HG02763 (cell line): ENCODE measurements around the gene QSER1.

Experiments
- ATAC-seq: cut with Tn5 transposase; IDR thresholded peaks from one replicate; pipeline ENCODE4 v1.9.1; 2021; ENCODE audit warnings: mild to moderate bottlenecking, moderate library complexity; ENCODE audit not compliant: unreplicated experiment

Gene QSER1

GRCh38 chr11:32890843-32891656 is 1.6 kb upstream of the QSER1 start:
- ATAC-seq: no peak

GRCh38 chr11:32891657-32892354 is 805 bp upstream of the QSER1 start:
- ATAC-seq: no peak

DNA sequence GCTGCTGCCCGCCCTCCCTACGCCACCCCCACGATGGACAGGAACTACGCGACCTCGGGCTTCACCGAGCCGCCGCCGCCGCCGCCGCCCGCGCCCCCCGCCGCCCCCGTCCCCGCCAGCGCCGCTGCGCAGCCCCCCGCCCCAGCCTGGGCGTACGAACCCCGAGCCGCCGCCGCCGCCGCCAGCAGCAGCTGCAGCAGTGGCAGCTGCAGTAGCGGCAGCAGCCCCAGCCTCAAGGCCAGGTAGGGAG is 407 bp downstream of the QSER1 start:
- ATAC-seq: no peak

- peak; percentile 29 for ATAC-seq
Observed at GRCh38 chr11:32893343-32894148, 935 bp downstream of the QSER1 start.

GRCh38 chr11:32894149-32894827 is 1.7 kb downstream of the QSER1 start:
- ATAC-seq: no peak

GRCh38 chr11:32894921-32895320 is 2.3 kb downstream of the QSER1 start:
- no peak for ATAC-seq

- ATAC-seq: no peak
Observed at GRCh38 chr11:32895471-32895870, 2.9 kb downstream of the QSER1 start.

GRCh38 chr11:32897103-32897502 is 4.5 kb downstream of the QSER1 start:
- ATAC-seq: no peak

- ATAC-seq: peak; percentile 82
Observed at GRCh38 chr11:32899438-32899837, 6.8 kb downstream of the QSER1 start.

DNA sequence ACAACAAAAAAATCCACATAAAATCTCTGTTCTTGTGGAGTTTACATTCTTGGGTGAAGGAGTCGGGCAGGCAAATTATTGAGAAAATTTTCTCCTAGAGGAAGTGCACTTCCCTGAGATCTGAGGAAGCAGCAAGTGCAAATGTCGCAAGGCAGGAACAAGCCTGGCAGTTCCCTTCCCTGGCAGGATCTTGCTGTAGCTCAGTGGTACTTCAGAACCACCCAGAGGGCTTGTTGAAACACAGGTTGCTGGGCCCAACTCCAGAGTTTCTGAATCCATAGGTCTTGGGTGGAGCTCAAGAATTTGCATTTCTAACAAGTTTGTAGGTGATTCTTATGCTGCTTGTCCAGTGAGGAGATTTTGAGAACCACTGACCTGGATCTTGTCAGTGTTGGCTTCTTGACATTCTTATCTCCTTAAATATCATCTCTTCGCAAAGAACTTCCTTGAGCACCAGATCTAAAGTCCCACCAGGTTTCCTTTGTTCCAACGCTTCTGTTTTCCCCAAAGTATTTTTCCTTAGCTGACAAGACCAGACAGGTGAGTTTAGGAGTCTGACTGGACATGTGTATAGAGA is 9.6 kb downstream of the QSER1 start:
- ATAC-seq: no peak

DNA sequence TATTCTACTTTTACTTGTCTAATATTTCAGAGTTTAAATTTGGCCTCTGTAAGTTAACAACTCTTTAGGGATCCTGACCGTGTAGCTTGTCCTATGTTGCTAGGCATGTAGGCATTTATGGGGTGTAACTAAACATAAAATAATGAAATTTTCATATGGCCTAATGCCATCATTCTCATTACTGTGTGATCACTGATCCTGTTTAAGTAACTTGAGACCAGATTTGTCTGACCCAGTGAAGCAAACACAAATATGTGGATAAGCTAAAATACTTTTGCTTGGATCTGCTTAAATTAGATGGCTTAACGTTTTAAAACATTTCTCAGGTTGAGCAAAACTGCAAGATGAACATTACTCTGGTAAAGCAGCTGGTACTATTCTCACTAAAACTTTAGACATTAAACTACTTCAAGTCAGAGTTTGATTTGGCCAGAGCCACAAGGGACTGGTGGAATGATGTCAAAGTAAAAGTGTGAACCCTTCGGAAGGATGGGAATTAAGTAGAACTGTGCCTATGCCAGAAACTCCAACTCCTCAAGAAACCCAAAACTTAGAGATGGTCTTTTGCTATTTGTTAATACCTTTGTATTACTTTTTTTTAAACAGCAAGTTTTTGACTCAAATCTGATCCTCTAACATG is 12.5 kb downstream of the QSER1 start:
- ATAC-seq: no peak

- no peak for ATAC-seq
Observed at GRCh38 chr11:32908619-32909018, 16.0 kb downstream of the QSER1 start.

GRCh38 chr11:32911413-32911812 is 18.8 kb downstream of the QSER1 start:
- no peak for ATAC-seq

GRCh38 chr11:32913445-32913844 is 20.8 kb downstream of the QSER1 start:
- no peak for ATAC-seq

DNA sequence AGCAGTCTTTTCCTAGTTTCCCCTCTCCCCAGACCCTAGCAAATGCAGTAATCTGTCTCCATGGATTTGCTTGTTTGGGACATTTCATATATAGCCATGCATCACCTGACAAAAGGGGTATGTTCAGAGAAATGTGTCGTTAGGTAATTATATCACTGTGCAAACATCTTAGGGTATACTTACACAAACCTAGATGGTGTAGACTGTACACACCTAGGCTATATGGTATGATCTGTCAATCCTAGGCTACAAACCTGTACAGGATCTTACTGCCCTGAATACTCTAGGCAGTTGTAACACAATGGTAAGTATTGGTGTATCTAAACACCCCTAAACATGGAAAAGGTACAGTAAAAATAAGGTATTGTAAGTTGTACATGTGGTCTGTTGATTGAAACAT is 23.8 kb downstream of the QSER1 start:
- no peak for ATAC-seq

DNA sequence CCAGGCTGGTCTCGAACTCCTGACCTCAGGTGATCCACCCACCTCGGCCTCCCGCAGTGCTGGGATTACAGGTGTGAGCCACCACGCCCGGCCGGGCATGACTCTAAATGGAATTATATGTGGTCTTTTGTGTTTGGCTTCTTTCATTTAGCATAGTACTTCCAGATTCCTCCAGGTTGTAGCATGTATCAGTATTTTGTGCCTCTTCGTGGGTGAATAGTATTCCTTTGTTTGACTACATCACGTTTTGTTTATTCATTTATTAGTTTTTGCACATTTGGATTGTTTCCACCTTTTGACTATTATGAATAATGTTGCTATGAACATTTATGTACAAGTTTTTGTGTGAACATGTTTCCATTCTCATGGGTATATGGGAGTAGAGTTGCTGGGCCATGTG is 24.4 kb downstream of the QSER1 start:
- no peak for ATAC-seq

GRCh38 chr11:32918427-32918826 is 25.8 kb downstream of the QSER1 start:
- ATAC-seq: no peak

DNA sequence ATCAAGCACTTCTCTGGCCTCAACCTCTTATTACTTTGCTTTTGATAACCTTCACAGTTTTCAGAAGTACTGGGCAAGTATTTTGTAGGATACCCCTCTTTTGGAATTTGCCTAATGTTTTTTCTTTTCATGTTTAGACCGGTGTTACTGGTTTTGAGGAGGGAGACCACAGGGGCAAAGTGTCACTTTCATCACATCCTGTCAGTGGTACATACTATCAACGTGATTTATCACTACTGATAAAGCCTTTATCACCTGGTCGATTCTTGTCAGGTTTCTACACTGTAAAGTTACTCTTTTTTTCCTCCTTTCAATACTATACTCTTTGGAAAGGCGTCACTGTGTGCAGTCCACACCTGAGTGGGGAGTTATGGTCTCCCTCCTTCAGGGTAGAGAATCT is 26.7 kb downstream of the QSER1 start:
- no peak for ATAC-seq

DNA sequence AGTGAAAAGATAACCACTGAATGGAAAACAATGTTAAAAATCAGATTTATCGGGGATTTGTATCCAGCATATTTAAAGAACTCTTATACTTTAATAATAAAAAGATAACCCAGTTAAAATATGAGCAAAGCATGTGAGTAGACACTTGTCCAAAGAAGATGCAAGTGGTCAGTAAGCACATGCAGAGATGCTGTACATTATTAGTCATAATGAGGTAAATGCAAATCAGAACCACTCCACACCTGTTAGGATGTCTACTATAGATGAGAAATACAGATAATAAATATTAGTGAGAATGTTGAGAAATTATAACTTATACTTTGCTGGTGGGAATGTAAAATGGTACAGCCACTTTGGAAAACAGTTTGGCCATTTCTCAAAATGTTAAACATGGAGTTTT is 28.0 kb downstream of the QSER1 start:
- no peak for ATAC-seq

- ATAC-seq: no peak
Observed at GRCh38 chr11:32921204-32921603, 28.6 kb downstream of the QSER1 start.

DNA sequence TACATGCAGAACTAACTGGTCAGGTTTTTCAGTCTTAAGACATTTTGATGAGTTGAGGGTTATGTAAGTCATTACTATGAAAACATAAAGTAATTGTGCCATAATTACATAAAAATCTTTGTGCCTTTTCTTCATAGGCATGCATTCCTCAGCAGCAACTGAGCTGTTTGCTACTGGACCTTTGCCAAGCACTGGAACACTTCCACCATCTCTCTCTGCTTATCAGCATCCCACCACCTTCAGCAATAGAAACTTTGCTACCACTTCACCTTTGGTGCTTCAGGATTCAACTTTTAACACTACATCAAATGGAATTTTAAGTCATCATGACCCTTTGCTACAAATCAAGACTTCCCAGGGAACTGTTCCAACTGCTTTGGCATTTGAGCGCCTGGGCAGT is 39.0 kb downstream of the QSER1 start:
- no peak for ATAC-seq
